ENCODE data around the gene SCFD2.

Gene SCFD2

DNA sequence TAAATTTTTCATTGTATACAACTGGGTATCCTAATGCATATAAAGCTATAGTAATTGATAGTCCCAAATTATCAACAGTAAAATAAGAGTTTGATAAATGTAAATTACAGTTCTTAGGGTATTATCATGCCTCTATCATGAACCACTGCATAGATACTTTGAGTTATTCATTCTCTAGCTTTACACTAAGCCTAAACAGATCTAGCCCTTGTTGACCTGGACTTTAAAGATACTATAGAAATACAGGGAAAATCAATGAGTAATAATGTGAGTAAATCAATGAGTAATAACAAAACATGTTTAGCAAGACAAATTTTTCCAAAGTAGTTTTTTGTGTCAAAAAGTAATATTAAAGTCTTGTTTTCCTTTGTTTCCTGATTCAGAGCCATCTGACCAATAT lies 228.4 kb downstream of the SCFD2 start:
- DNase-seq: no peak
- H3K27ac ChIP-seq (ENCODE audit: low read length): no peak overlapping the region
- H3K36me3 ChIP-seq (ENCODE audit: insufficient read depth, low read length): no peaks in the 10 kb centered on the region
- no peak overlapping the region for H3K4me2 ChIP-seq (ENCODE audit: insufficient read depth, low read length)
- TF ChIP-seq EZH2 (IDR thresholded peaks at IDR 0.05; ENCODE audit: borderline replicate concordance, low read depth, low read length, severe bottlenecking): no peak
- TF ChIP-seq, protein P1, sequence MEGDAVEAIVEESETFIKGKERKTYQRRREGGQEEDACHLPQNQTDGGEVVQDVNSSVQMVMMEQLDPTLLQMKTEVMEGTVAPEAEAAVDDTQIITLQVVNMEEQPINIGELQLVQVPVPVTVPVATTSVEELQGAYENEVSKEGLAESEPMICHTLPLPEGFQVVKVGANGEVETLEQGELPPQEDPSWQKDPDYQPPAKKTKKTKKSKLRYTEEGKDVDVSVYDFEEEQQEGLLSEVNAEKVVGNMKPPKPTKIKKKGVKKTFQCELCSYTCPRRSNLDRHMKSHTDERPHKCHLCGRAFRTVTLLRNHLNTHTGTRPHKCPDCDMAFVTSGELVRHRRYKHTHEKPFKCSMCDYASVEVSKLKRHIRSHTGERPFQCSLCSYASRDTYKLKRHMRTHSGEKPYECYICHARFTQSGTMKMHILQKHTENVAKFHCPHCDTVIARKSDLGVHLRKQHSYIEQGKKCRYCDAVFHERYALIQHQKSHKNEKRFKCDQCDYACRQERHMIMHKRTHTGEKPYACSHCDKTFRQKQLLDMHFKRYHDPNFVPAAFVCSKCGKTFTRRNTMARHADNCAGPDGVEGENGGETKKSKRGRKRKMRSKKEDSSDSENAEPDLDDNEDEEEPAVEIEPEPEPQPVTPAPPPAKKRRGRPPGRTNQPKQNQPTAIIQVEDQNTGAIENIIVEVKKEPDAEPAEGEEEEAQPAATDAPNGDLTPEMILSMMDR (IDR thresholded peaks at IDR 0.05; ENCODE audit: borderline replicate concordance, extremely low read depth, low read length, poor library complexity, severe bottlenecking): no peak
- no peaks in the 10 kb centered on the region for H3K27me3 ChIP-seq (ENCODE audit: insufficient read depth, low read length, poor library complexity)
- ATAC-seq (ENCODE audit: insufficient read depth, low read depth): no peak
- H3K9me3 ChIP-seq (ENCODE audit: insufficient read depth, low read length, severe bottlenecking): no peaks in the 10 kb centered on the region
- no peak overlapping the region for H2AFZ ChIP-seq (ENCODE audit: low read depth, low read length)
- no peaks in the 10 kb centered on the region for H3K79me2 ChIP-seq (ENCODE audit: insufficient read depth, low read length)
- no peak overlapping the region for H3K4me3 ChIP-seq (ENCODE audit: low read depth in 1 of 2, low read length in 2 of 2)
- H3K9ac ChIP-seq (ENCODE audit: low read depth, low read length): no peak overlapping the region
- no peaks in the 10 kb centered on the region for H4K20me1 ChIP-seq (ENCODE audit: insufficient read depth, low read length)
- H3K4me1 ChIP-seq (ENCODE audit: insufficient read depth, low read length): no peaks in the 10 kb centered on the region

DNA sequence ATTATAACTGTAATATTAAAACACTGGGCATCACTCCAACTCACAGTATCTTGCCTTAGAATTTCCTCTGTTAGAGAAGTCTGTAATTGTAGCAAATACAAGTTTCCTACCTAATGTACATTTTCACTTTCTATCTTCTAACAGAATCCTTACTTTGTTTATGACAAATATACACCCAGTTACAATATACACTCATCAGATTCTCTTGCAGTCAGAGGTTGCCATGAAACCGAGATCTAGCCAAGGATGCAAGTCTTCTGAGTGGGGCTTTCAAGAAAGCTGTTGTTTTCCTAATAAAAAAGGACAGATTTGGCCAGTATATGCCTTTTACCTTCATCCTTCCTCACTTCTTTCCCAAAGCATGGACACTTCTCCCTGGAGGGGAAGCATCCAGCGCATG lies 228.9 kb downstream of the SCFD2 start:
- Histone ChIP-seq H3K79me2 (ENCODE audit: insufficient read depth, low read length) (no peaks in the 10 kb centered on the region), H3K4me2 (ENCODE audit: insufficient read depth, low read length) (no peak overlapping the region), H3K9me3 (ENCODE audit: insufficient read depth, low read length, severe bottlenecking) (no peaks in the 10 kb centered on the region), H2AFZ (ENCODE audit: low read depth, low read length) (no peak overlapping the region), H3K4me3 (ENCODE audit: low read depth in 1 of 2, low read length in 2 of 2) (no peak overlapping the region), H3K36me3 (ENCODE audit: insufficient read depth, low read length) (no peaks in the 10 kb centered on the region), H3K27me3 (ENCODE audit: insufficient read depth, low read length, poor library complexity) (no peaks in the 10 kb centered on the region), H3K9ac (ENCODE audit: low read depth, low read length) (no peak overlapping the region), H4K20me1 (ENCODE audit: insufficient read depth, low read length) (no peaks in the 10 kb centered on the region), H3K27ac (ENCODE audit: low read length) (no peak overlapping the region), H3K4me1 (ENCODE audit: insufficient read depth, low read length) (no peaks in the 10 kb centered on the region)
- no peak for TF ChIP-seq EZH2 (IDR thresholded peaks at IDR 0.05; ENCODE audit: borderline replicate concordance, low read depth, low read length, severe bottlenecking)
- TF ChIP-seq, protein P1 (IDR thresholded peaks at IDR 0.05; ENCODE audit: borderline replicate concordance, extremely low read depth, low read length, poor library complexity, severe bottlenecking): no peak
- no peak for ATAC-seq (ENCODE audit: insufficient read depth, low read depth)
- no peak for DNase-seq

DNA sequence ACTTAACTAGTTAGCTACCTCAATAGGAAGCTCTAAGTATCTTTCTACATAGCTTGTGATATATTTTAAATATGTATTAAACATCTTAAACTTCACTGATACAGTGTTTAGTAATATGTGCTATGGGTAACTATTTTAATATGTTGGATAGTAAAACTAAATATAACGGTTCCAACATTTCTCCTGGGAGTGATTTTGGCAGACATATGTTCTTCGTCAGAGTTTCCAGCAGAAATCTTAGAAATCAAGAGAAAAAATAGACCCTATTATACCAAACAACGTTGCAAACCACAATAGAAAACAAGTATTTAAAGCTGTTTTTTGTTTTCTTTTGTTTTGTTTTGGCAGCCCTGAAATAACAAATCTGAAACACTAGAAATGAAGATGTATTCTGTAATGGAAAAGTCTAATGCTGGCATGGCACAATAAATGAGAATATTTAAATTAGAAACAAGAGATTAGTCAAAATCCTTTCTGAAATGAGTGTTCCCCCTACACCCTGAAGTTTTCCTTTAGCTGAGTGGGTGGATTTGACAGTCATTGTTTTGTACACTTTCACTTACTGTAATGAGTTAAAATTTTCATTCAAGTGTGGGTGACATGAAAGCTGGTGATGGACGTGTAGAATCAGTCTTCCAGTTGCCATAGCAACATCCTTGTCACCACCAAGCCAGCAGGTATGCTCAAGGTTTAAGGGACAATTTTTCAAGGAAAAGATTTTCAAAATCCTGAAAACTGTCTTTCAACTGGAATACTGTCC lies 233.5 kb downstream of the SCFD2 start:
- ATAC-seq (ENCODE audit: insufficient read depth, low read depth): no peak
- Histone ChIP-seq H3K9ac (ENCODE audit: low read depth, low read length) (no peak overlapping the region), H3K27me3 (ENCODE audit: insufficient read depth, low read length, poor library complexity) (no peaks in the 10 kb centered on the region), H3K4me1 (ENCODE audit: insufficient read depth, low read length) (no peaks in the 10 kb centered on the region), H2AFZ (ENCODE audit: low read depth, low read length) (no peak overlapping the region), H3K36me3 (ENCODE audit: insufficient read depth, low read length) (no peaks in the 10 kb centered on the region; the same call in 1 of the 2 replicates), H3K4me2 (ENCODE audit: insufficient read depth, low read length) (no peak overlapping the region), H3K27ac (ENCODE audit: low read length) (no peak overlapping the region), H4K20me1 (ENCODE audit: insufficient read depth, low read length) (no peaks in the 10 kb centered on the region), H3K79me2 (ENCODE audit: insufficient read depth, low read length) (no peaks in the 10 kb centered on the region), H3K9me3 (ENCODE audit: insufficient read depth, low read length, severe bottlenecking) (no peaks in the 10 kb centered on the region), H3K4me3 (ENCODE audit: low read depth in 1 of 2, low read length in 2 of 2) (no peak overlapping the region)
- TF ChIP-seq EZH2 (IDR thresholded peaks at IDR 0.05; ENCODE audit: borderline replicate concordance, low read depth, low read length, severe bottlenecking): no peak
- TF ChIP-seq, protein P1 (IDR thresholded peaks at IDR 0.05; ENCODE audit: borderline replicate concordance, extremely low read depth, low read length, poor library complexity, severe bottlenecking): no peak
- DNase-seq: no peak

Measured in DND-41 (cell line).